HepG2 (cell line): Measurements from ENCODE around the gene GPR32. TPM values are rescaled to one million over a fixed set of nuclear protein-coding genes. Genes with fewer than 3 reads are reported as not detected.
A peak's percentile ranks its signal among the peaks of the same experiment; 100 is the strongest.

ENCODE experiments used
- CBX1 ChIP-seq: IDR thresholded peaks from one replicate; pipeline ENCODE4 v1.6.1; 2016; ENCODE audit warnings: antibody characterized with exemption, low read depth
- CENPBD1 ChIP-seq: sonication (generic); formaldehyde crosslinking; IDR thresholded peaks from 2 replicates; pipeline ENCODE4 v1.8.0; 2022; ENCODE audit warnings: missing genetic modification reagents, low read depth, mild to moderate bottlenecking, borderline replicate concordance
- DDIT3 ChIP-seq: sonication (generic); formaldehyde crosslinking; IDR thresholded peaks from 2 replicates; pipeline ENCODE4 v1.4.0; 2020; ENCODE audit warnings: mild to moderate bottlenecking, missing genetic modification reagents
- ETV6 ChIP-seq: sonication (generic); formaldehyde crosslinking; conservative IDR thresholded peaks from 2 replicates; pipeline ENCODE4 v1.4.0; 2020; ENCODE audit warnings: missing genetic modification reagents
- KDM1A ChIP-seq: IDR thresholded peaks from 2 replicates; pipeline ENCODE4 v1.6.1; 2016; ENCODE audit warnings: missing compliant biosample characterization
- MEF2D ChIP-seq: sonication (generic); formaldehyde crosslinking; IDR thresholded peaks from 2 replicates; pipeline ENCODE4 v1.5.1; 2020; ENCODE audit warnings: mild to moderate bottlenecking, missing genetic modification reagents
- NKX3-1 ChIP-seq: sonication (generic); formaldehyde crosslinking; IDR thresholded peaks from 2 replicates; pipeline ENCODE4 v1.5.0; 2020; ENCODE audit warnings: missing genetic modification reagents
- RNF219 ChIP-seq: sonication (generic); formaldehyde crosslinking; IDR thresholded peaks from 2 replicates; pipeline ENCODE4 v1.5.0; 2020; ENCODE audit warnings: mild to moderate bottlenecking, missing genetic modification reagents
- SOX6 ChIP-seq, 2 experiments: fragments of 450-650 bp in 1 of 2; sonication (generic) in 1 of 2; formaldehyde crosslinking in 1 of 2; IDR thresholded peaks; 2 replicates each; pipeline versions ENCODE4 v1.4.0 to v1.6.1; 2017 to 2020; ENCODE audit warnings: antibody characterized with exemption in 1 of 2, mild to moderate bottlenecking in 1 of 2, missing genetic modification reagents in 1 of 2
- ZMAT5 ChIP-seq: sonication (generic); formaldehyde crosslinking; IDR thresholded peaks from 2 replicates; pipeline ENCODE4 v1.5.0; 2020; ENCODE audit warnings: mild to moderate bottlenecking, low read depth, missing genetic modification reagents, borderline replicate concordance
- ZNF10 ChIP-seq: sonication (generic); formaldehyde crosslinking; IDR thresholded peaks from 2 replicates; pipeline ENCODE4 v1.4.0; 2020; ENCODE audit warnings: mild to moderate bottlenecking, low read depth, missing genetic modification reagents, borderline replicate concordance
- ZNF142 ChIP-seq: sonication (generic); formaldehyde crosslinking; IDR thresholded peaks from 2 replicates; pipeline ENCODE4 v1.4.0; 2020; ENCODE audit warnings: missing genetic modification reagents
- ZNF234 ChIP-seq: sonication (generic); formaldehyde crosslinking; conservative IDR thresholded peaks from 2 replicates; pipeline ENCODE4 v1.5.1; 2020; ENCODE audit warnings: mild to moderate bottlenecking, missing genetic modification reagents
- ZNF263 ChIP-seq: sonication (generic); formaldehyde crosslinking; IDR thresholded peaks from 2 replicates; pipeline ENCODE4 v1.4.0; 2020; ENCODE audit warnings: missing genetic modification reagents
- ZNF296 ChIP-seq: sonication (generic); formaldehyde crosslinking; conservative IDR thresholded peaks from 2 replicates; pipeline ENCODE4 v1.5.0; 2020; ENCODE audit warnings: mild to moderate bottlenecking, missing genetic modification reagents
- ZNF34 ChIP-seq: sonication (generic); formaldehyde crosslinking; IDR thresholded peaks from 2 replicates; pipeline ENCODE4 v1.4.0; 2020; ENCODE audit warnings: mild to moderate bottlenecking, missing genetic modification reagents, borderline replicate concordance
- ZNF546 ChIP-seq: sonication (generic); formaldehyde crosslinking; conservative IDR thresholded peaks from 2 replicates; pipeline ENCODE4 v1.8.1; 2023; ENCODE audit warnings: mild to moderate bottlenecking, missing genetic modification reagents
- ZNF747 ChIP-seq: sonication (generic); formaldehyde crosslinking; IDR thresholded peaks from 2 replicates; pipeline ENCODE4 v1.8.1; 2023; ENCODE audit warnings: missing genetic modification reagents, mild to moderate bottlenecking, borderline replicate concordance
- polyA plus RNA-seq, 8 experiments: library from polyadenylated mRNA; depleted of rRNA in 3 of 8; stranded (reverse) in 7 of 8; unstranded in 1 of 8; fragments of >200 nt; fragmentation: Illumina TruSeq in 4 of 8; extraction: Trizol in 4 of 8; gene quantifications; 2 replicates each; pipeline versions ENCODE4 v1.2.1 to v1.2.3, GENCODE V29; 2011 to 2016; ENCODE audit warnings: low read depth in 4 of 8, missing spikeins in 1 of 8, mixed read lengths in 1 of 8; ENCODE audit not compliant: insufficient read depth in 1 of 8
- total RNA-seq, 5 experiments: library from RNA; depleted of rRNA; stranded (reverse); fragments of >200 nt; fragmentation: Illumina TruSeq; extraction: Trizol; gene quantifications; 2 replicates each; pipeline ENCODE4 v1.2.3, GENCODE V29; 2016; ENCODE audit warnings: low read depth in 1 of 5

The GPR32 gene
- total and polyA plus RNA-seq, 2 of the 13 experiments (the other 11 are each of a cell fraction or from before 2014, with no cell fraction given), result not detected

- TF ChIP-seq CENPBD1, result no peak
- TF ChIP-seq ZMAT5 (CRISPR knock-in tag), result no peak
- no peak for TF ChIP-seq ZNF142 (CRISPR knock-in tag)
- TF ChIP-seq RNF219 (CRISPR knock-in tag), result no peak
- no peak for TF ChIP-seq ZNF234
- TF ChIP-seq ZNF296 (CRISPR knock-in tag), result no peak
- peak; percentile 66 for TF ChIP-seq MEF2D (CRISPR knock-in tag)
- peak; percentile 33 for TF ChIP-seq ZNF747 (CRISPR knock-in tag)
- TF ChIP-seq NKX3-1 (CRISPR knock-in tag), result peak; percentile 36; the same call in 1 of the 2 replicates
- no peak for TF ChIP-seq ZNF10 (CRISPR knock-in tag)
- no peak for TF ChIP-seq DDIT3
- TF ChIP-seq ZNF263 (CRISPR knock-in tag), result no peak
- no peak for TF ChIP-seq SOX6 (IDR thresholded peaks at IDR 0.05)
- peak; percentile 49; the same call in 1 of the 2 replicates for TF ChIP-seq SOX6 (CRISPR knock-in tag; IDR thresholded peaks at IDR 0.05)
- TF ChIP-seq ETV6, result peak; percentile 79
- TF ChIP-seq KDM1A (CRISPR knock-in tag), result no peak
- TF ChIP-seq CBX1, result peak; percentile 16
- 0 out of 2 replicates have a peak, but pooled peaks have one; percentile 34 for TF ChIP-seq ZNF546 (CRISPR knock-in tag)
- no peak for TF ChIP-seq ZNF34 (CRISPR knock-in tag)
These were observed 34.4 kb downstream of the GPR32 start (continued) for GRCh38 chr19:50804420-50805272.
